Stimulated activated CD4-positive, alpha-beta T cell treated with anti-CD3 and anti-CD28 coated beads, Interleukin-2, amount 100 ng/mL, for 48 hours (primary cell): ENCODE results near the gene RANBP9.

ENCODE experiments used
- DNase-seq, 2 donors: peaks; one replicate each; pipeline ENCODE4 v3.0.0-alpha.2; 2020

The RANBP9 gene

DNA sequence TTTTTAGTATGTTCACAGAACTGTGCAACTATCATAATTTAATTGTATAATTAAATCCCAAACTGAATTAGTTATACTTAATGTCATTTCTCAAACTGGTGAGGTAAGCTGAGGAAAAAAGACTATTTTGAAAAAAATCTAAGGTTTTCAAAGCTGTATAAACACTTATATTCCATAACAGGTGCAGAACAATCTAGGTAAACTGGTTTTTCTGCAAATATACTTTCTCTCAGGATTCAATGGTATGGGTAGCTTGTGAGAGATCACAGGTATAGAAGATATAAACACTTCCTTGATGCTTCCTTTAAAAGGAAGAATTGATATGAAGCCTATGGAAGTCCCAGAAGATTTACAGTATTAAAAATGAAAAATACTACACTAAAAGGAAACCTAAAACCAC lies 62.8 kb downstream of the RANBP9 start:
- no peak for DNase-seq

DNA sequence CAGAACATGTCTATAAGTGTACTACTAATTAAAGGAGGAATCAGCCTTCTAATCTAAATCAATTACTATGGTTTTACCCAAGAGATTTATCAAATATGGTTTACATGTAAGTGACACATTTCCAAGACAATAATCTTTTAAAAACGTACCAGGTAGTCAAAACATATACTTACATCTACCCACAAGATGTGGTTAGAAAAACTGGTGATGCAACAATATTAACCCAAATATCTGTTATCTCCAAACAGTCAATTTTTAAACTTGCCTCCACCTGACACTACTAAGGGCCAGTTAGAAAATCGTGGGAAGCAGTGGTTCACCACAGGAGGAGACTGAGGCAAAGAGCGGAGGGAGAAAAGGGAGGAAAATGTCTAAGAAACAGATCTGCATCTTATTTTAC lies 68.5 kb downstream of the RANBP9 start:
- no peak for DNase-seq

- DNase-seq: no peak
Measured at GRCh38 chr6:13641315-13641714, 70.3 kb downstream of the RANBP9 start.

DNA sequence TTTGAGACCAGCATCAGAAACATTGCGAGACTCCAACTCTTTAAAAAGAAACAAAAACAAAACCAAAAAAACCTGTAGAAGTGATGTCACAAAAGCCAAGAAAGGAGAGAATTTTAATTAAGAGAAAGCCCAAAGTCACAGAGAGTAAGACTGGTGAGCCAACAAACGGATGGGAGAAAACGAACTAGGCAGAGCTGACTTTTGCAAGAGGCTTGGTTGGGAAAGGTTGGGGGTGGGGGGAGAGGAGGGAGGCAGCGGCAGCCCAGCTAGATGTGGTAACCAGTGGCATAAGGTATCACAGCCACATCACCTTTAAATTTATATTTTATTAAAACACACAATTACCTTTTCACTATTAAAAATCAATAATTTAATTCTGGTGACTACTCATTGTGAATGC lies 73.0 kb downstream of the RANBP9 start:
- DNase-seq: no peak

DNA sequence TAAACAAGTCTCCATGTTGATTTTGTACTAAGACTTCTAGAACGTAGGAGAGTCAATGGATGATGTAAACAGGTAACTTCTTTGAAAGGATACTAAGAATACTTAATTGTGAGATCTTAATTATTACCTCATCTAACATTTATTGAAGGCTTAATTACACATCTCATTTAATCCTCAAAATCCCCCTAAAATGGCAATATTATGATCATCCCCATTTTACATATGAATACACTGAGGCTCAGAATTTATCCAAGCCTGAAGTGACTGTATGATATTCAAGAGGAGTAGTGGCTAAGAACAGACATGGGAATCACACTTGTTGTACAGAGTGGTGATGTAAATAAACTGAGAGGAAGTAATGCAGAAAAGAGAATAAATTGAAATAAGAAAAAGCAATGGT lies 73.6 kb downstream of the RANBP9 start:
- DNase-seq: no peak

DNA sequence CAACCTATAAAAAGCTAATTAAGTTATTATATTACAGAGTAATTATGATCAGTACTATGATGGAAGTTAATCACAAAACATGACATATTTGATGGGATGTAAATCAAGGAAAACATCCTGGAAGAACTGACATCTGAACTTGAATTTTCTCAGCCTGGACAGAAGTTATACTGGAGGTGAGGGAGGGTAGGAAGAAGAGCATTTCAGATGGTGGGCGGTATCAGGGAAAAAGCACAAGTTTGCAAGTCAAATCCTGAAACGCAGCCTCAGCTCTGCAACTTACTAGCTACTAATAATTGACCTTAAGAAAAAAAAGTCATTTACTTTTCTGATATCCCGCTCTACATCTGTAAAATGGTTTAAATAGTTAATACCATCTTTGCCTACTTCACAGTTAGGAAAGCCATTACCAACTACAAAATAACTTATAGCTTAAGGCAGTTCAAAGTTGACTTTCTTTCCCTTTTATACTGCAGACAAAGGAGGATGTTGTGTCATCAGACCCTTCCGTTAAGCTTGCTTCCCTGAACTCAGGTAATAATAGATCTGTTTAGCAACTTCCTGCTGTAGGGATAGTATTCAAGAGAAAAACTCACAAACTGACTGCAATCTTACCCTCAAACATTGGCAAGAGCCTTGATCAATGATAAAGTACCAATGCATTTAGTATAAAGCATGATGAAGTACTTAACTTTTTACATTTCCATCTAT lies 75.5 kb downstream of the RANBP9 start:
- no peak for DNase-seq

- DNase-seq: no peak
Measured at GRCh38 chr6:13633343-13633742, 78.3 kb downstream of the RANBP9 start.

- DNase-seq: no peak
Measured at GRCh38 chr6:13630499-13630898, 81.1 kb downstream of the RANBP9 start.

- DNase-seq: no peak
Measured at GRCh38 chr6:13629459-13630116, 82.0 kb downstream of the RANBP9 start.

- DNase-seq: no peak
Measured at GRCh38 chr6:13624871-13625288, 86.8 kb downstream of the RANBP9 start.

GRCh38 chr6:13617066-13617465 lies 94.6 kb downstream of the RANBP9 start:
- DNase-seq: no peak

DNA sequence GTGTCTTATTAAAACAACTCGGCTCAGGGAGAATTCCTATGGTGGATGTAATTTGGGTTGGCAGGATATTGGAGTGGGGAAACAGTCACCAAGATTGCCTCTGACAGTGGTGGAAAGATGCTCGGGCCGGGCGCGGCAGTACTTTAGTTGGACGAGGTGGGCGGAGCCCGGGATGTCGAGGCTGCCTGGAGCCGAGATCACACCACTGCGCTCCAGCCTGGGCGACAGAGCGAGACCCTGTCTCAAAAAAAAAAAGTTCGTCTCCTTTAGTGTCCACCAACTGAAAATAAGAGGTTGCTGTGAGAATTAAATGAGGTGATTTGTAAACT lies 95.9 kb downstream of the RANBP9 start:
- DNase-seq: peak; percentile 40 to 44

DNA sequence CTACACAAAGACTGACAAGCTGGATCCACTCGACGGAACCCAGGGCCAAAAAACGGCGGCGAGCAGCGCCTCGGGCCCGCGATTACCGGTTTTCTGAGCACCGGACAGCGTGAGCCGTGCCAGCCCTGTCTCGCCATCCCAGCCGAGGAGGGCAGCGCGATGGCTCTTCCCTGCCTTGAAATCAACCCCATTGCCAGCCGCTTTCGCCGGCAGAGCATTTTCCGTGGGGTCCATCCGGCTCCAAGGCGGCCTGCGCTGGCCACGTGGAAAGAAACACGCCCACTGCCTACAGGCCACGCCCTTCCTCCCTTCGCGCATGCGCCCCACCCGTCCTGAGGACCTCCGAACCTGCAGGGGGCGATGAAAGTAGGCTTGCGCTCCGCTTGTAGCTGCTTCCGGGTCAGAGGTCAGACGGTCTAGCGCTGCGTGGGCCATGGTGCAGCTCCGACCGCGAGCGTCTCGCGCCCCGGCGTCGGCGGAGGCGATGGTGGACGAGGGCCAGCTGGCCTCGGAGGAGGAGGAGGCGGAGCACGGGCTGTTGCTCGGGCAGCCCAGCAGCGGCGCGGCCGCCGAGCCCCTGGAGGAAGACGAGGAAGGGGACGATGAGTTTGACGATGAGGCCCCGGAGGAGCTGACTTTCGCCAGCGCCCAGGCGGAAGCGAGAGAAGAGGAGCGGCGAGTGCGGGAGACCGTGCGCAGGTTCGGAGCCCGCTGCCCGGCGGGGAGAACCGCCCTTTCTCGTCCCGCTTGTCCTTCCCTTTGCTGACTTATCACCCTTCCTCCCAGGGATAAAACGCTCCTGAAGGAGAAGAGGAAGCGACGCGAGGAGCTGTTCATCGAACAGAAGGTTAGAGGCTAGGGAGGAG lies 96.5 kb downstream of the RANBP9 start, which contains the start of gene NOL7:
Gene NOL7, plus strand, starts transcription at position 410 of the 866 bp plus-strand sequence. Its CDS starts 24 bp downstream, at position 434.
- peak; percentile 99 for DNase-seq

GRCh38 chr6:13614126-13614925 lies 97.3 kb downstream of the RANBP9 start:
- DNase-seq: peak; percentile 23 to 35

DNA sequence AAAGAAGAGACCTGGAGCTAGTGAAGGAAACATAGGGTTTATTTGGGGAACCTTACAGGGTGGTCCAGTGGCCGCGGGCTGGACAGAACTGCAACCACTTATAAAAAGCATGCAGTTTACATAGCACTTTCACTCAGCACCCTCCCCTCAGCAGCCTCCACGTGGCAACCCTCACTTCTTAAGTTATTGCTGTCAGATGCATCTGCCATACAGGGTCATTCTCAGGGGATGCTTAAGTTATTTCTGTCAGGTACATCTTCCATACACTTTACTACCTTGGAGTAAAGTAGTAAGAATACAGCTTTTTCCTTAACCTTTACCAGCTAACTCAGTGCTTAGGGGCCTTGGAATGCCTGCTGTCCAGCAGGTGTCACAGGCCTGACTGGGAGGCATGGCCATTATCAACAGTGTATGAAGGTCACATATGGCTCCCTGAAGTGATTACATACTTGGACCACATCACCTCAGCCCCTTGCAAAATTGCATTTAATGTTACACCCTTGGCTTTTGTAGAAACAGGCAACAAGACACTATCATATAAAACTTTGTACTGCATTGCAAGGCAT lies 98.5 kb downstream of the RANBP9 start:
- no peak for DNase-seq

DNA sequence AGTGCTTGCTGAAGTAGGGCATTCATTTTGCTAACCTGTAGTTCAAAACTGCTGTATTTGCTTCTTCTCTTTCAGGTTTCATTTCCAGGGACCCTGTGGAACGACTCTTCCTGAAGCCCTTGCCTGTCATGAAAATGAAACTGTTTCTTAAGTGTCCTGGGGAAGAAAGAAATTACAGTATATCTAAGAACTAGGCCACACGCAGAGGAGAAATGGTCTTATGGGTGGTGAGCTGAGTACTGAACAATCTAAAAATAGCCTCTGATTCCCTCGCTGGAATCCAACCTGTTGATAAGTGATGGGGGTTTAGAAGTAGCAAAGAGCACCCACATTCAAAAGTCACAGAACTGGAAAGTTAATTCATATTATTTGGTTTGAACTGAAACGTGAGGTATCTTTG lies 99.9 kb downstream of the RANBP9 start:
- DNase-seq: no peak

GRCh38 chr6:13605634-13606033 lies 106.0 kb downstream of the RANBP9 start:
- DNase-seq: no peak

DNA sequence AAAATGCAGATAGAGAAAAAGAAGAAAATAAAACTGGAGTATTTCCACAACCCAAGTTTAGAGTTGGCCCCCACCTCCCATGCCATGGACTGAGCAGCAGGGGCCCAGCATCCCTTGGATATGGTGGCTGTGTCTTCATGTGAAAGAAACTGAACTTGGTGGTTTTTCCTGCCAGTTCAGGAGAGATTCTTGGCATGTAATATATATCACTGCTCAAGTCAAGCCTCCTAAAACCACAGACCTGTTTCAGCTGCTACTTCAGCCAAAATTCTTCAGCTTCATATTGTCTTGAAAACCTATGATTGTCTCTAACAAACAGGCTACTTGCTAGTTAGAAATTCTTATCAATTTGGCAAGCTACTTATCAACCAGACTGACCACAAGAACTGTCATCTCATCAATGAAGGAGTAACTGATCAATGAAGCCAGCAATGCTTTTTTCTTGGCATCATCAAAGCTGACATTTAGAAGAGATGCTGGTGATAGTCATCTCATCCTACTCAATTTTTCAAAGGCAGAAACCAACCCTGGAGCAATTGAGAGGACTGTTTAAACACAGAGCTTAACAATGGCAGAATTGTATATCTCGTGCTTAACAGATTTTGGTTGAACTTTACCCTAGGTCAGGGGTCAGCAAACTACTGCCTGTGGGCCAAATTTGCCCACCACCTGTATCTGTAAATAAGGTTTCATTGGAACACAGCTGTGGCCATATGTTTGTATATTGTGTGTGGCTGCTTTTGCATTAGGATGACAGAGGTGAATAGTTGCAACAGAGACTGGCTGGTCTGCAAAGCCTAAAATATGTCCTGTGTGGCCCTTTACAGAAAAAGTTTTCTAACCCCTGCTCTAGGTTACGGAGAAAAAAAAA lies 106.9 kb downstream of the RANBP9 start:
- DNase-seq: no peak

GRCh38 chr6:13604135-13604534 lies 107.5 kb downstream of the RANBP9 start:
- no peak for DNase-seq

GRCh38 chr6:13600036-13600435 lies 111.6 kb downstream of the RANBP9 start:
- DNase-seq: no peak

- no peak for DNase-seq
Measured at GRCh38 chr6:13597073-13597472, 114.6 kb downstream of the RANBP9 start.

- DNase-seq: no peak
Measured at GRCh38 chr6:13593720-13594119, 117.9 kb downstream of the RANBP9 start.
